ENCODE data around the gene PPTC7.
"Not testable (repeated sequence)": the region's sequence is repeated elsewhere in the genome, so short reads cannot be mapped to it uniquely, and the experiment has no call there.

GRCh38 chr12:110518014-110518413 is 65.1 kb downstream of the PPTC7 start:
- not testable (repeated sequence) for TF ChIP-seq SUZ12 (IDR thresholded peaks at IDR 0.05); ELF4 (IDR thresholded peaks at IDR 0.05); BHLHE40 (IDR thresholded peaks at IDR 0.05; ENCODE audit: borderline replicate concordance); CTBP1 (IDR thresholded peaks at IDR 0.05; ENCODE audit: borderline replicate concordance); FOXK2 (IDR thresholded peaks at IDR 0.05); FOXM1 (IDR thresholded peaks at IDR 0.05; ENCODE audit: borderline replicate concordance); FOXA1 (IDR thresholded peaks at IDR 0.05); TARDBP (IDR thresholded peaks at IDR 0.05); ARNT (IDR thresholded peaks at IDR 0.05); PKNOX1 (IDR thresholded peaks at IDR 0.05); SP1 (IDR thresholded peaks at IDR 0.05); NFRKB (IDR thresholded peaks at IDR 0.05)

Data from HEK293T (cell line).